Peyer's patch (tissue), 4 donors: ENCODE data around the gene DNAH14. TPM values are rescaled to one million over a fixed set of nuclear protein-coding genes. Genes with fewer than 3 reads are reported as not detected.

Experiments
- DNase-seq, 3 donors: peaks; one replicate each; pipeline ENCODE4 v3.0.0-alpha.2; 2017 to 2019
- H3K27ac ChIP-seq, 4 donors: fragments of 200-600 bp; sonication (generic); one replicate each; pipeline ENCODE4 v1.5.1; 2016 to 2019
- H3K27me3 ChIP-seq, 2 donors: fragments of 200-600 bp; sonication (generic); one replicate each; pipeline ENCODE4 v1.5.1; 2019
- H3K36me3 ChIP-seq, 3 donors: fragments of 200-600 bp; sonication (generic); one replicate each; pipeline ENCODE4 v1.5.1; 2016 to 2019
- H3K4me1 ChIP-seq, 4 donors: fragments of 200-600 bp; sonication (generic); one replicate each; pipeline ENCODE4 v1.5.1; 2016 to 2019
- H3K4me3 ChIP-seq, 4 donors: fragments of 200-600 bp; sonication (generic); 1 replicate in 3 of 4; 2 replicates in 1 of 4; pipeline ENCODE4 v1.5.1; 2016 to 2019; ENCODE audit warnings: mild to moderate bottlenecking in 1 of 4
- H3K9me3 ChIP-seq, 4 donors: fragments of 200-600 bp; sonication (generic); one replicate each; pipeline ENCODE4 v1.5.1; 2016 to 2019; ENCODE audit warnings: mild to moderate bottlenecking in 1 of 4
- CTCF ChIP-seq, 6 experiments: fragments of 450-650 bp in 4 of 6; fragments of 200-600 bp in 2 of 6; sonication (generic) in 1 of 6; IDR thresholded peaks; one replicate each; pipeline ENCODE4 v1.5.1; 2017 to 2019; ENCODE audit warnings: antibody characterized with exemption in 6 of 6, mild to moderate bottlenecking in 3 of 6, moderate library complexity in 1 of 6
- POLR2A ChIP-seq, 2 donors: fragments of 450-650 bp; IDR thresholded peaks; one replicate each; pipeline ENCODE4 v1.5.1; 2017; ENCODE audit warnings: antibody characterized with exemption in 2 of 2, mild to moderate bottlenecking in 2 of 2, moderate library complexity in 2 of 2
- total RNA-seq, 4 donors: library from RNA; depleted of rRNA; stranded (reverse); fragments of >200 nt; gene quantifications; one replicate each; pipeline ENCODE4 v1.1.0, GENCODE V29; 2016

The DNAH14 gene
- total RNA-seq, 4 donors from 2014 or later: 6.5 to 11.0 (median 7.4) TPM

DNA sequence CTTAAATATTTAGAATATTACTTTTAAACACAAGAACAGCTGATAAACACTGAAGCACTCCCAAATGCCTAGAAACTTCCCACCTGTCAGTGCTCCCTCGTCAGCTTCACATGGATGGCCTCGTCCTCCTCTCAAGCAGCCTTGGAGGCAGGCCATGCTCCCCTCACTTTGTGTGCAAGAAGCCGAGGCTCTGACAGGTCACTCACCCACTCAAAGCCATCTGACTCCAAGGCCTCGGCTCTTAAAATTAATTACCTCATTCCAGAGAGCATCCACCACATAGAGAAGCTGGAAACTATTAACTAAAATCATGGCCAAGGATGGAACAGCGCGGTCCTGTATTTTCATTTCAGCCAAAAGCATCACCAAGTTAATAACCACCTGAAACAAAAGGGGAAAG lies 480.6 kb downstream of the DNAH14 start:
- Histone ChIP-seq H3K4me3 (no peak overlapping the region), H3K4me1 (peaks cover 0 to 6% (median 0%) of the 10 kb centered on the region in 4 donors), H3K9me3 (no peaks in the 10 kb centered on the region), H3K36me3 (peaks cover 0 to 78% (median 0%) of the 10 kb centered on the region in 3 donors), H3K27ac (no peak overlapping the region), H3K27me3 (no peaks in the 10 kb centered on the region)
- TF ChIP-seq POLR2A (IDR thresholded peaks at IDR 0.05) (no peak), CTCF (IDR thresholded peaks at IDR 0.05) (no peak)
- DNase-seq: no peak

- no peak for TF ChIP-seq POLR2A (IDR thresholded peaks at IDR 0.05)
- TF ChIP-seq CTCF (IDR thresholded peaks at IDR 0.05): no peak
- no peaks in the 10 kb centered on the region for H3K27me3 ChIP-seq
- H3K9me3 ChIP-seq: no peaks in the 10 kb centered on the region
- H3K4me3 ChIP-seq: no peak overlapping the region
- peaks cover 0 to 79% (median 0%) of the 10 kb centered on the region in 3 donors for H3K36me3 ChIP-seq
- peaks cover 0 to 6% (median 0%) of the 10 kb centered on the region in 4 donors for H3K4me1 ChIP-seq
- DNase-seq: no peak
- no peak overlapping the region for H3K27ac ChIP-seq
Observed at GRCh38 chr1:225412321-225412720, 482.8 kb downstream of the DNAH14 start.

- peaks cover 0 to 6% (median 0%) of the 10 kb centered on the region in 4 donors for H3K4me1 ChIP-seq
Observed at GRCh38 chr1:225412803-225413351, 483.4 kb downstream of the DNAH14 start.

DNA sequence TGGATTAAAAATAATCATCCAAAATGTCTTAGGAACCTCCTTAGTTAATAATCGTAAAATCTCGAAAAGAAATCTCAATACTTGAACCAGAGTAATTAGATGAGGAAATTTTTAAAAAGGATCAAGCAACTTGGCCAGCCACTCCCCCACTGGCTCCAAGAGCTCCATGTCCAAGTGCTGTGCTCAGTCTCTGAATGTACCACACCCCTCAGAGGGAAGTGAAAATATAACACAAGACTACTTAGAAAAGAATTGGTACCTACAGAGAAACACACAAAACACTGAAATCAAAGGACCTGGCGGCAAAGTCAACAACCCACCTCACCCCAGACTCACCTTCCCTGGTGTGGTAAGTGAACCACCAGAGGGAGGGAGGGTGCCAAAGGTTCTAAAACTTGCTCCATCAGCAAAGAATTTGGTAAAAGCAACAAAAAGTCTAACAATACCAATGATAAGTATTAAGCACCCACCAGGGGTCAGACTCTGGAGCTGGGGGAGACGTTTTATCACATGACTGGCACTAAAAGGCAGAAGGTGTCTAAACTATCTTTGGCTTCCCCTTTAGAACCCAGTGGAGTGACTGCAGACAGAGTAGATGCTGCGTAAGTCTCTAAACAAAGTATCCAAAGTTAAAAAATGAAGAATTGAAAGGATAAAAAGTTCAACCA lies 484.4 kb downstream of the DNAH14 start:
- no peaks in the 10 kb centered on the region for H3K9me3 ChIP-seq
- H3K27ac ChIP-seq: no peak overlapping the region
- TF ChIP-seq CTCF (IDR thresholded peaks at IDR 0.05) (no peak), POLR2A (IDR thresholded peaks at IDR 0.05) (no peak)
- H3K27me3 ChIP-seq: no peaks in the 10 kb centered on the region
- H3K36me3 ChIP-seq: peaks cover 0 to 92% (median 0%) of the 10 kb centered on the region in 3 donors
- no peak for DNase-seq
- H3K4me1 ChIP-seq: peaks cover 0 to 6% (median 0%) of the 10 kb centered on the region in 4 donors
- H3K4me3 ChIP-seq: no peak overlapping the region

More at GRCh38 chr1:225412803-225413351, 483.4 kb downstream of the DNAH14 start:
- Histone ChIP-seq H3K36me3 (peaks cover 0 to 83% (median 0%) of the 10 kb centered on the region in 3 donors), H3K27ac (no peak overlapping the region), H3K27me3 (no peaks in the 10 kb centered on the region), H3K9me3 (no peaks in the 10 kb centered on the region), H3K4me3 (no peak overlapping the region)
- TF ChIP-seq CTCF (IDR thresholded peaks at IDR 0.05) (no peak), POLR2A (IDR thresholded peaks at IDR 0.05) (no peak)
- DNase-seq: no peak

- peaks cover 0 to 95% (median 0%) of the 10 kb centered on the region in 3 donors for H3K36me3 ChIP-seq
- TF ChIP-seq POLR2A (IDR thresholded peaks at IDR 0.05) (no peak), CTCF (IDR thresholded peaks at IDR 0.05) (no peak)
- H3K4me3 ChIP-seq: no peak overlapping the region
- DNase-seq: no peak
- peaks cover 0 to 6% (median 0%) of the 10 kb centered on the region in 4 donors for H3K4me1 ChIP-seq
- H3K27ac ChIP-seq: no peak overlapping the region
- H3K9me3 ChIP-seq: no peaks in the 10 kb centered on the region
- H3K27me3 ChIP-seq: no peaks in the 10 kb centered on the region
Observed at GRCh38 chr1:225415307-225415706, 485.8 kb downstream of the DNAH14 start.
